Neuronal stem cell (in vitro differentiated cells): ENCODE results near the gene SNRNP40.

ENCODE experiments used
- DNase-seq: peaks from one replicate; pipeline ENCODE4 v3.0.0-alpha.2; 2013; ENCODE audit warnings: low spot score
- H2AFZ ChIP-seq: one replicate; pipeline ENCODE4 v1.6.1; 2013; ENCODE audit warnings: mild to moderate bottlenecking, low read length, inconsistent platforms
- H2AK5ac ChIP-seq: 2 replicates; pipeline ENCODE4 v1.6.1; 2013; ENCODE audit warnings: low read depth, mild to moderate bottlenecking, inconsistent platforms, low read length, moderate library complexity, mixed read lengths
- H2BK120ac ChIP-seq: 2 replicates; pipeline ENCODE4 v1.6.1; 2013; ENCODE audit warnings: low read depth, mild to moderate bottlenecking, inconsistent platforms, low read length, moderate library complexity, mixed read lengths
- H2BK12ac ChIP-seq: one replicate; pipeline ENCODE4 v1.6.1; 2013; ENCODE audit warnings: low read length, inconsistent platforms
- H2BK15ac ChIP-seq: 2 replicates; pipeline ENCODE4 v1.6.1; 2013; ENCODE audit warnings: mild to moderate bottlenecking, low read length, inconsistent platforms, mixed read lengths
- H2BK5ac ChIP-seq: one replicate; pipeline ENCODE4 v1.6.1; 2013; ENCODE audit warnings: inconsistent platforms, mild to moderate bottlenecking, low read length, moderate library complexity
- H3K14ac ChIP-seq: one replicate; pipeline ENCODE4 v1.6.1; 2013; ENCODE audit warnings: low read length, inconsistent platforms
- H3K18ac ChIP-seq: 2 replicates; pipeline ENCODE4 v1.6.1; 2013; ENCODE audit warnings: low read length, inconsistent platforms
- H3K23ac ChIP-seq: 2 replicates; pipeline ENCODE4 v1.6.1; 2013; ENCODE audit warnings: low read depth, mild to moderate bottlenecking, mixed read lengths, low read length, inconsistent platforms; ENCODE audit not compliant: poor library complexity
- H3K27ac ChIP-seq: replicated peaks from 3 replicates; pipeline ENCODE4 v1.5.1; 2013; ENCODE audit warnings: low read length, inconsistent platforms
- H3K27me3 ChIP-seq, 3 experiments: 2 replicates each; pipeline ENCODE4 v1.6.1; 2013; ENCODE audit warnings: low read length in 3 of 3, mild to moderate bottlenecking in 2 of 3, inconsistent platforms in 1 of 3, low read depth in 1 of 3, mixed read lengths in 1 of 3, moderate library complexity in 1 of 3; ENCODE audit not compliant: control insufficient read depth in 3 of 3, insufficient read depth in 3 of 3
- H3K36me3 ChIP-seq, 2 donors: replicated peaks in 1 of 2; 2 replicates each; pipeline ENCODE4 v1.6.1; 2013; ENCODE audit warnings: low read length in 2 of 2; ENCODE audit not compliant: control insufficient read depth in 2 of 2, insufficient read depth in 2 of 2
- H3K4ac ChIP-seq: 2 replicates; pipeline ENCODE4 v1.6.1; 2013; ENCODE audit warnings: inconsistent platforms, mild to moderate bottlenecking, low read length, moderate library complexity
- H3K4me1 ChIP-seq, 2 donors: 1 replicate in 1 of 2; 2 replicates in 1 of 2; pipeline ENCODE4 v1.6.1; 2013; ENCODE audit warnings: low read length in 2 of 2, low read depth in 1 of 2; ENCODE audit not compliant: control insufficient read depth in 2 of 2, insufficient read depth in 1 of 2
- H3K4me2 ChIP-seq: one replicate; pipeline ENCODE4 v1.6.1; 2013; ENCODE audit warnings: mild to moderate bottlenecking, low read length, inconsistent platforms; ENCODE audit not compliant: insufficient read depth, poor library complexity, severe bottlenecking
- H3K4me3 ChIP-seq, 2 donors: 2 replicates each; pipeline ENCODE4 v1.5.1; 2013; ENCODE audit warnings: low read length in 2 of 2, mild to moderate bottlenecking in 2 of 2, inconsistent platforms in 1 of 2, moderate library complexity in 1 of 2
- H3K79me1 ChIP-seq: one replicate; pipeline ENCODE4 v1.6.1; 2013; ENCODE audit warnings: low read depth, mild to moderate bottlenecking, inconsistent platforms, low read length, moderate library complexity
- H3K9ac ChIP-seq: one replicate; pipeline ENCODE4 v1.6.1; 2013; ENCODE audit warnings: mild to moderate bottlenecking, low read depth, low read length, inconsistent platforms; ENCODE audit not compliant: poor library complexity
- H3K9me3 ChIP-seq, 2 donors: replicated peaks in 1 of 2; 2 replicates each; pipeline versions ENCODE3 to v1.6.1; 2013; ENCODE audit warnings: low read length in 2 of 2, mild to moderate bottlenecking in 2 of 2, inconsistent platforms in 1 of 2, low read depth in 1 of 2, mixed read lengths in 1 of 2, moderate library complexity in 1 of 2; ENCODE audit not compliant: control insufficient read depth in 2 of 2, insufficient read depth in 1 of 2
- H4K8ac ChIP-seq: one replicate; pipeline ENCODE4 v1.6.1; 2013; ENCODE audit warnings: low read depth, mild to moderate bottlenecking, inconsistent platforms, low read length, moderate library complexity
- H4K91ac ChIP-seq: one replicate; pipeline ENCODE4 v1.6.1; 2013; ENCODE audit warnings: low read length, low read depth, mild to moderate bottlenecking, inconsistent platforms; ENCODE audit not compliant: poor library complexity
- WGBS, 2 donors: extraction: QIAGEN DNeasy Blood & Tissue Kit; methylation state at CpG; one replicate each; pipeline ENCODE4 v1.1.7; 2013; ENCODE audit warnings: missing lambda C conversion rate in 2 of 2, mixed read lengths in 1 of 2; ENCODE audit not compliant: insufficient read length in 2 of 2, insufficient replicate concordance in 1 of 2; ENCODE audit errors: extremely low coverage in 2 of 2; 5-methylcytosine and 5-hydroxymethylcytosine counted together

Gene SNRNP40

DNA sequence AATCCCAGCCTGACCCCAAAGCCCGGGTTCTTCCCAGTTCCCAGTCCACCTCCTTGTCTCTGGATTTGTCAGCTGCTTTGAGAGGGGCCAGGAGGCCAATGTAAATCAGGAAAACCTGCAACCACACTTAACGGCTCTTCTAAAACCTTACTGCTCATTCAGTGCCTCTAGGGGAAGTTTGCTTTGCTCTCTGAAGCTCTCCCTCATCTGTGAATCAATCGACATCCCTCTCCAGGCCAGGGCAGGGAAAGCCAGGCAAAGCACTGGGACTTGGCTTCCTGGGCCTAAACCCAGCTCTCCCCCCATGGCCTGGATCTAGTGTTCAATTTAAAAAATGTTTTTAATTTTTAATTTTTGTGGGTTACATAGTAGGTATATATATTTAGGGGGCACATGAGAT is 66.2 kb downstream of the SNRNP40 start:
- H2AFZ ChIP-seq, result no peak overlapping the region
- WGBS, 2 donors, result no CpG with 5 or more reads among the region's 3 CpGs
- peaks cover 10% of the 10 kb centered on the region in 2 donors for H3K4me1 ChIP-seq
- peaks cover 2 to 7% of the 10 kb centered on the region in 2 donors for H3K36me3 ChIP-seq
- no peak overlapping the region for H4K91ac ChIP-seq
- H2BK5ac ChIP-seq, result no peak overlapping the region
- no peak overlapping the region for H3K4ac ChIP-seq
- no peaks in the 10 kb centered on the region for H3K9me3 ChIP-seq
- no peak overlapping the region for H3K18ac ChIP-seq
- no peak overlapping the region for H3K14ac ChIP-seq
- no peak overlapping the region for H3K23ac ChIP-seq
- H3K27ac ChIP-seq, result no peak overlapping the region
- H2BK15ac ChIP-seq, result no peak overlapping the region
- H4K8ac ChIP-seq, result no peak overlapping the region
- H2AK5ac ChIP-seq, result no peak overlapping the region
- H2BK12ac ChIP-seq, result no peak overlapping the region
- H3K27me3 ChIP-seq, result no peaks in the 10 kb centered on the region
- no peak overlapping the region for H3K4me3 ChIP-seq
- peaks cover 2% of the 10 kb centered on the region for H3K79me1 ChIP-seq
- DNase-seq, result no peak
- no peak overlapping the region for H3K9ac ChIP-seq
- H2BK120ac ChIP-seq, result no peak overlapping the region
- no peak overlapping the region for H3K4me2 ChIP-seq

DNA sequence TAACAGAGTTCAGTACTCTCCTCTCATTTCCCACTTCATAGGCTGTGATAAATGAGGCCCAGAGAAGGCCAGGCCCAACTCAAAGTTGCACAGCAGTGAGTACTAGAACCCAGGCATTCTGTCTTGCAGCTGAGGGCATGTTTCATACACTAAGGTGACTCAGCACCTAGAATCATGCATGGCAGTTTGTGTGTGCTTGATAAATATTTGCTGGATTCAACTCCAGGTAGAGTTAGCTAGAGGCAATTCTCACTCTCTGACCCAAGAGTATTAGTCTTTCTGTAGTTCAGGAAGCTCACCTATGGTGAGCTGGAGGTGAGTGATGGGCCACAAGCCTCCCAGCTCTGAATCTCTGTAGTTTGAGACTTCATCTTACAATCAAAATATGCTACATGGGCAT is 67.6 kb downstream of the SNRNP40 start:
- Histone ChIP-seq H3K4me3 (no peak overlapping the region), H3K27ac (no peak overlapping the region), H3K23ac (no peak overlapping the region), H3K36me3 (peaks cover 2 to 5% of the 10 kb centered on the region in 2 donors), H3K18ac (no peak overlapping the region), H2BK120ac (no peak overlapping the region), H2AFZ (no peak overlapping the region), H3K27me3 (no peaks in the 10 kb centered on the region), H3K9ac (no peak overlapping the region), H2BK15ac (no peak overlapping the region), H2BK5ac (no peak overlapping the region), H4K8ac (no peak overlapping the region), H3K9me3 (no peaks in the 10 kb centered on the region), H3K79me1 (peaks cover 2% of the 10 kb centered on the region), H3K4me1 (peaks cover 13 to 14% of the 10 kb centered on the region in 2 donors), H3K4ac (no peak overlapping the region), H3K14ac (no peak overlapping the region), H2BK12ac (no peak overlapping the region), H3K4me2 (no peak overlapping the region), H2AK5ac (no peak overlapping the region), H4K91ac (no peak overlapping the region)
- no peak for DNase-seq

DNA sequence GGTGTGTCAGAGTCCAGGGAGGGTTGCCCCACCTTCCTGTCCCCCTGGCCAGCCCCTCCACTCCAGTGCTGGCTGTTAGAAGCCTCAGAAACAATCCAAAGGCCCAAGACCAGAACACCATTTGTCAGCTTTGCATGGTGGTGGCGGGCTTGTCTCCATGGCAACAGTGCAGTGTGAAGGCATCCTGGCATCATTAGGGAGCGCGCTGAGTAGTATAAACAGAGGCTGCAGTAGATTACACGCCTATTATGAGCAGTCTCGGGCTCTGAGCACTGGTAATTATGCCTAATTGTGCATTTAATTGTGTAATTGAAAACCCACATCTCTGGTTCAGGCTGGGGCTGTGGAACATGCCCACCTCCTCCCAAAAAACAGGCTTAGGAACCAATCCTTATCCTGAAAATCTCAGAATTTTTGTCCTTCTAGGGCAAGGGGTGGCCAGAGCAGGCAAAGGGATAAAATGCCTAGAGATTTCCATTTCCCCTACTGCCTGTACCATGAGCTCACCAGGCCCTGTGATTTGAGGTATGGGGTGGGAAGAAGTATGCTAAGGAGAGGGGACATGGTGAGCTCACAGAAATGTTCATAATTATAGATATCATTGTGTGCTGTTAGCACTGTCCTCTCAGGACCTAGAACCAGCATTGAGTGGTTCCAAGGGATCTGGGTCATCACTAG is 68.6 kb downstream of the SNRNP40 start:
- peak overlapping the region; percentile 41 for H3K27ac ChIP-seq
- no peak overlapping the region for H2BK5ac ChIP-seq

DNA sequence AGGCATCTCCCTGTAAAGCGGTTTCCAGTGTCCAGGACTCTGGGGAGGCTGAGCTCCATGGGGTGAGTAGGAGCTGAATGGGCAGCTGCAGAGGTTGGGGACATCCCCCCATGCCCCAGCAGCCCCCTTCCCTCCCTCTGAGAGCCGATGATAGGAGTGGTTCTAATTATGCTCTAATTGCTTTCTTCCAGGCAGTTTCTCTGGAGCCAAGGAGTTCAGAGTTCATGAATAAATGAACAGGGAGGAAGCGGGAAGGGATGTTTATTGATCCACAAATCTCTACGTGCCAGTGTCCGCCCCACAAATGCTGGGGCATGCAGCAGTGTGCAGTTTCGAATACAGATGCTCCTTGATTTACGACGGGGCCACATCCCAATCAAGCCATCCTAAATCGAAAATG is 72.5 kb downstream of the SNRNP40 start:
- Histone ChIP-seq H3K79me1 (peaks cover 2% of the 10 kb centered on the region), H2AFZ (no peak overlapping the region), H3K18ac (no peak overlapping the region), H3K9ac (no peak overlapping the region), H2AK5ac (no peak overlapping the region), H2BK5ac (no peak overlapping the region), H4K8ac (no peak overlapping the region), H3K14ac (no peak overlapping the region), H3K9me3 (no peaks in the 10 kb centered on the region), H2BK15ac (no peak overlapping the region), H3K27me3 (no peaks in the 10 kb centered on the region), H3K4me1 (peaks cover 25% of the 10 kb centered on the region in 2 donors), H2BK120ac (no peak overlapping the region), H3K4me3 (no peak overlapping the region), H3K4me2 (no peak overlapping the region), H3K36me3 (peaks cover 0 to 10% of the 10 kb centered on the region in 2 donors), H2BK12ac (no peak overlapping the region), H3K4ac (no peak overlapping the region), H4K91ac (no peak overlapping the region), H3K27ac (peak overlapping the region; percentile 27), H3K23ac (no peak overlapping the region)
- no CpG with 5 or more reads among the region's 9 CpGs for whole genome bisulfite sequencing, 2 donors
- no peak for DNase-seq

More for the DNA sequence above, 68.6 kb downstream of the SNRNP40 start:
- WGBS, 2 donors, result no CpG with 5 or more reads among the region's 5 CpGs
- no peak overlapping the region for H3K4me2 ChIP-seq
- no peak overlapping the region for H3K4ac ChIP-seq
- H3K4me1 ChIP-seq, result peaks cover 16 to 17% of the 10 kb centered on the region in 2 donors
- H3K14ac ChIP-seq, result no peak overlapping the region
- H3K18ac ChIP-seq, result peak overlapping the region; percentile 1
- H2BK15ac ChIP-seq, result no peak overlapping the region
- no peak overlapping the region for H4K91ac ChIP-seq
- no peak overlapping the region for H3K23ac ChIP-seq
- H2BK12ac ChIP-seq, result no peak overlapping the region
- H3K4me3 ChIP-seq, result no peak overlapping the region
- H4K8ac ChIP-seq, result no peak overlapping the region
- H2AK5ac ChIP-seq, result no peak overlapping the region
- H3K79me1 ChIP-seq, result peaks cover 2% of the 10 kb centered on the region
- no peak overlapping the region for H3K9ac ChIP-seq
- H2AFZ ChIP-seq, result no peak overlapping the region
- H3K9me3 ChIP-seq, result no peaks in the 10 kb centered on the region
- H2BK120ac ChIP-seq, result no peak overlapping the region
- peak; percentile 65 for DNase-seq
- no peaks in the 10 kb centered on the region for H3K27me3 ChIP-seq
- H3K36me3 ChIP-seq, result peaks cover 0 to 5% of the 10 kb centered on the region in 2 donors
